Body of pancreas (tissue), 4 donors: ENCODE data around the gene SMARCA4. TPM values are rescaled to one million over a fixed set of nuclear protein-coding genes. Genes with fewer than 3 reads are reported as not detected.
"Not testable (repeated sequence)": the region's sequence is repeated elsewhere in the genome, so short reads cannot be mapped to it uniquely, and the experiment has no call there.

Source experiments
- ATAC-seq: fragments of 150-250 bp; one replicate; pipeline ENCODE4 v1.9.1; 2016
- DNase-seq, 4 donors: peaks; one replicate each; pipeline ENCODE4 v3.0.0-alpha.2; 2019
- H3K27ac ChIP-seq, 4 donors: fragments of 200-600 bp; sonication (generic); 1 replicate in 3 of 4; 2 replicates in 1 of 4; pipeline versions ENCODE4 v1.5.1 to v1.6.1; 2016 to 2019; ENCODE audit warnings: mild to moderate bottlenecking in 1 of 4, mixed read lengths in 1 of 4, moderate library complexity in 1 of 4
- H3K27me3 ChIP-seq, 2 donors: fragments of 200-600 bp; sonication (generic); one replicate each; pipeline ENCODE4 v1.6.0; 2016; ENCODE audit warnings: mild to moderate bottlenecking in 1 of 2
- H3K36me3 ChIP-seq, 2 donors: fragments of 200-600 bp; sonication (generic); replicated peaks in 1 of 2; 2 replicates each; pipeline ENCODE4 v1.5.1; 2016; ENCODE audit warnings: low read depth in 2 of 2; ENCODE audit not compliant: insufficient read depth in 1 of 2
- H3K4me1 ChIP-seq: fragments of 200-600 bp; sonication (generic); one replicate; pipeline ENCODE4 v1.6.0; 2016
- H3K4me3 ChIP-seq, 2 donors: fragments of 200-600 bp; sonication (generic); 1 replicate in 1 of 2; 2 replicates in 1 of 2; pipeline ENCODE4 v1.5.1; 2016 to 2019
- H3K9me3 ChIP-seq, 3 donors: fragments of 200-600 bp; sonication (generic); 1 replicate in 2 of 3; 2 replicates in 1 of 3; pipeline ENCODE4 v1.5.1; 2016
- CTCF ChIP-seq, 7 experiments: fragments of 450-650 bp in 4 of 7; fragments of 200-600 bp in 3 of 7; sonication (generic) in 3 of 7; IDR thresholded peaks; one replicate each; pipeline ENCODE4 v1.5.1; 2016 to 2019; ENCODE audit warnings: antibody characterized with exemption in 7 of 7
- POLR2A ChIP-seq, 3 donors: fragments of 450-650 bp; IDR thresholded peaks; one replicate each; pipeline ENCODE4 v1.6.1; 2016; ENCODE audit warnings: antibody characterized with exemption in 3 of 3, mild to moderate bottlenecking in 2 of 3
- WGBS, 2 donors: methylation state at CpG; one replicate each; pipeline ENCODE4 v1.1.5; 2017; 5-methylcytosine and 5-hydroxymethylcytosine counted together
- intact Hi-C: fragments of 100-400 bp; cut with DNase I; formaldehyde crosslinking; loops from one replicate; pipeline ENCODE4 v1.15.1; 2023
- total RNA-seq, 2 donors: library from RNA; depleted of rRNA; stranded (reverse); fragments of >200 nt; gene quantifications; one replicate each; pipeline ENCODE4 v1.1.0, GENCODE V29; 2016

The SMARCA4 gene
- total RNA-seq, 2 donors from 2014 or later: 56.3 to 120 TPM

- WGBS, 2 donors: 86 to 91% methylated on average over 10 to 11 of the region's 12 CpGs
These were observed 28.1 kb downstream of the SMARCA4 start for GRCh38 chr19:10988921-10989320.

GRCh38 chr19:10991076-10991475 lies 30.2 kb downstream of the SMARCA4 start:
- H3K27me3 ChIP-seq: no peaks in the 10 kb centered on the region
- no peak overlapping the region for H3K27ac ChIP-seq
- H3K4me3 ChIP-seq: no peak overlapping the region
- no peak for ATAC-seq
- DNase-seq: no peak
- peaks cover 0 to 25% of the 10 kb centered on the region in 2 donors for H3K36me3 ChIP-seq
- 93 to 97% methylated on average over 20 of the region's 20 CpGs for WGBS, 2 donors
- H3K4me1 ChIP-seq: no peaks in the 10 kb centered on the region
- TF ChIP-seq CTCF (IDR thresholded peaks at IDR 0.05) (no peak), POLR2A (IDR thresholded peaks at IDR 0.05) (no peak)
- no peaks in the 10 kb centered on the region for H3K9me3 ChIP-seq
- intact Hi-C loops: no loop called here

More at GRCh38 chr19:10988921-10989320, 28.1 kb downstream of the SMARCA4 start:
- Histone ChIP-seq H3K27me3 (no peaks in the 10 kb centered on the region), H3K4me1 (no peaks in the 10 kb centered on the region), H3K4me3 (no peak overlapping the region), H3K9me3 (no peaks in the 10 kb centered on the region), H3K27ac (no peak overlapping the region), H3K36me3 (peaks cover 0 to 11% of the 10 kb centered on the region in 2 donors)
- ATAC-seq (no peak), DNase-seq (no peak)
- intact Hi-C loops: no loop called here
- TF ChIP-seq POLR2A (IDR thresholded peaks at IDR 0.05) (no peak), CTCF (IDR thresholded peaks at IDR 0.05) (no peak)

- no peaks in the 10 kb centered on the region for H3K9me3 ChIP-seq
- no peak overlapping the region for H3K4me3 ChIP-seq
- intact Hi-C loops: no loop called here
- no peak for ATAC-seq
- TF ChIP-seq CTCF (IDR thresholded peaks at IDR 0.05) (no peak), POLR2A (IDR thresholded peaks at IDR 0.05) (no peak)
- H3K27ac ChIP-seq: no peak overlapping the region
- H3K4me1 ChIP-seq: no peaks in the 10 kb centered on the region
- DNase-seq: no peak
- no peaks in the 10 kb centered on the region for H3K27me3 ChIP-seq
- H3K36me3 ChIP-seq: peaks cover 0 to 30% of the 10 kb centered on the region in 2 donors
- 95 to 98% methylated on average over 9 of the region's 9 CpGs for WGBS, 2 donors
These were observed 30.8 kb downstream of the SMARCA4 start for GRCh38 chr19:10991521-10992081.

GRCh38 chr19:10992174-10992573 lies 31.3 kb downstream of the SMARCA4 start:
- WGBS, 2 donors: 84 to 89% methylated on average over 5 to 6 of the region's 6 CpGs
- not testable (repeated sequence) for ATAC-seq

GRCh38 chr19:10995926-10996600 lies 35.2 kb downstream of the SMARCA4 start:
- Histone ChIP-seq H3K9me3 (no peaks in the 10 kb centered on the region), H3K4me3 (no peak overlapping the region), H3K27ac (no peak overlapping the region), H3K4me1 (no peaks in the 10 kb centered on the region), H3K27me3 (no peaks in the 10 kb centered on the region), H3K36me3 (peaks cover 4 to 30% of the 10 kb centered on the region in 2 donors)
- intact Hi-C loops: no loop called here
- ATAC-seq (no peak), DNase-seq (no peak)
- 88% methylated on average over 19 to 29 of the region's 29 CpGs for WGBS, 2 donors
- no peak for TF ChIP-seq POLR2A (IDR thresholded peaks at IDR 0.05)

More at GRCh38 chr19:10992174-10992573, 31.3 kb downstream of the SMARCA4 start:
- H3K4me3 ChIP-seq, DNase-seq, H3K9me3 ChIP-seq, H3K4me1 ChIP-seq, intact Hi-C loops, H3K27me3 ChIP-seq, H3K27ac ChIP-seq: not testable (repeated sequence)
- H3K36me3 ChIP-seq: peaks cover under 1 to 32% of the 10 kb centered on the region in 2 donors
